ENCODE data around the gene LIPT1. TPM values are rescaled to one million over a fixed set of nuclear protein-coding genes. Genes with fewer than 3 reads are reported as not detected.

Gene LIPT1
- total RNA-seq, 1 experiment from 2014 or later = 10.4 TPM

GRCh38 chr2:99200076-99200800, 45.5 kb downstream of the LIPT1 start:
- Mint-ChIP-seq H3K4me3 (ENCODE audit: low read depth, unreplicated experiment) (no peak overlapping the region), H3K27me3 (ENCODE audit: unreplicated experiment) (no peaks in the 10 kb centered on the region), H3K36me3 (ENCODE audit: insufficient read depth, unreplicated experiment) (peaks cover 6% of the 10 kb centered on the region), H3K4me1 (ENCODE audit: low read depth, unreplicated experiment) (no peaks in the 10 kb centered on the region), H3K9me3 (ENCODE audit: low read depth, unreplicated experiment) (peaks cover 2% of the 10 kb centered on the region), H3K27ac (ENCODE audit: unreplicated experiment) (peak overlapping the region; percentile 8)
- no TSS peak for BruUV-seq (replicated peaks)
- TF ChIP-seq CTCF (IDR thresholded peaks at IDR 0.05; ENCODE audit: unreplicated experiment) = no peak
- intact Hi-C loops (cut with micrococcal nuclease; ENCODE audit: unreplicated experiment) = no loop called here
- no peak for DNase-seq
- CTCF ChIA-PET = interaction anchor here (0.6 kb wide), 1 partner anchor 213 kb away, joined by 4 read pairs; no protein-coding TSS in a partner anchor

GRCh38 chr2:99201959-99202678, 47.4 kb downstream of the LIPT1 start:
- TF ChIP-seq CTCF (IDR thresholded peaks at IDR 0.05; ENCODE audit: unreplicated experiment) = no peak

GRCh38 chr2:99205491-99205890, 50.7 kb downstream of the LIPT1 start:
- peaks cover 16% of the 10 kb centered on the region for H3K9me3 Mint-ChIP-seq (ENCODE audit: low read depth, unreplicated experiment)
- no peak overlapping the region for H3K27ac Mint-ChIP-seq (ENCODE audit: unreplicated experiment)
- CTCF ChIA-PET = interaction anchor here (0.6 kb wide), 1 partner anchor 83 kb away, joined by 3 read pairs; no protein-coding TSS in a partner anchor
- intact Hi-C loops (cut with micrococcal nuclease; ENCODE audit: unreplicated experiment) = no loop called here
- H3K4me1 Mint-ChIP-seq (ENCODE audit: low read depth, unreplicated experiment) = no peaks in the 10 kb centered on the region
- no peak overlapping the region for H3K4me3 Mint-ChIP-seq (ENCODE audit: low read depth, unreplicated experiment)
- peak; percentile 15 for DNase-seq
- BruUV-seq (replicated peaks) = no TSS peak
- TF ChIP-seq CTCF (IDR thresholded peaks at IDR 0.05; ENCODE audit: unreplicated experiment) = no peak
- H3K36me3 Mint-ChIP-seq (ENCODE audit: insufficient read depth, unreplicated experiment) = peaks cover 4% of the 10 kb centered on the region
- no peaks in the 10 kb centered on the region for H3K27me3 Mint-ChIP-seq (ENCODE audit: unreplicated experiment)

More at GRCh38 chr2:99201959-99202678, 47.4 kb downstream of the LIPT1 start:
- Mint-ChIP-seq H3K27me3 (ENCODE audit: unreplicated experiment) (no peaks in the 10 kb centered on the region), H3K9me3 (ENCODE audit: low read depth, unreplicated experiment) (peaks cover 10% of the 10 kb centered on the region), H3K36me3 (ENCODE audit: insufficient read depth, unreplicated experiment) (peaks cover 8% of the 10 kb centered on the region), H3K27ac (ENCODE audit: unreplicated experiment) (no peak overlapping the region), H3K4me3 (ENCODE audit: low read depth, unreplicated experiment) (no peak overlapping the region), H3K4me1 (ENCODE audit: low read depth, unreplicated experiment) (no peaks in the 10 kb centered on the region)
- BruUV-seq (replicated peaks) = no TSS peak
- no peak for DNase-seq
- intact Hi-C loops (cut with micrococcal nuclease; ENCODE audit: unreplicated experiment) = no loop called here
- CTCF ChIA-PET = no interaction called here

Other genes starting within 250 kb of the LIPT1 start
- gene CRACDL, start 218.7 kb upstream of the LIPT1 start, total RNA-seq (2022) = 16.2 and 24.3 TPM in 2 replicates
- 6.9 and 7.7 TPM in 2 replicates for gene C2orf15, start 13.3 kb upstream of the LIPT1 start, total RNA-seq (2022)
- gene TSGA10, start within 50 bp of the LIPT1 start, total RNA-seq (2022) = 14.2 and 16.1 TPM in 2 replicates
- 28.6 and 29.9 TPM in 2 replicates for gene MITD1, start 26.1 kb downstream of the LIPT1 start, total RNA-seq (2022)
- gene MRPL30, start 26.2 kb downstream of the LIPT1 start, total RNA-seq (2022) = 38.8 and 39.0 TPM in 2 replicates
- gene LYG2, start 100.7 kb downstream of the LIPT1 start, total RNA-seq (2022) = not detected in 2 replicates
- 2.3 and 3.5 TPM in 2 replicates for gene LYG1, start 146.2 kb downstream of the LIPT1 start, total RNA-seq (2022)
- 39.8 and 40.5 TPM in 2 replicates for gene TXNDC9, start 181.4 kb downstream of the LIPT1 start, total RNA-seq (2022)
- 60.1 and 63.1 TPM in 2 replicates for gene EIF5B, start 182.4 kb downstream of the LIPT1 start, total RNA-seq (2022)